Activated naive CD8-positive, alpha-beta T cell treated with anti-CD3 and anti-CD28 coated beads, Interleukin-2, amount 50 U/mL, for 24 hours (primary cell): ENCODE data around the gene NECAP2.
A peak's percentile ranks its signal among the peaks of the same experiment; 100 is the strongest.

Experiments
- ATAC-seq: fragments of 150-1000 bp; cut with Tn5 transposase; one replicate; pipeline ENCODE4 v1.10.0; 2021
- DNase-seq: peaks from one replicate; pipeline ENCODE4 v3.0.0; 2021
- H3K27ac Mint-ChIP-seq: one replicate; pipeline ENCODE4 v1.8.0; 2021; ENCODE audit warnings: mild to moderate bottlenecking, mixed read lengths
- H3K27me3 Mint-ChIP-seq: one replicate; pipeline ENCODE4 v1.8.0; 2021; ENCODE audit warnings: mixed read lengths
- H3K36me3 Mint-ChIP-seq: one replicate; pipeline ENCODE4 v1.8.0; 2021; ENCODE audit warnings: low read depth, mixed read lengths
- H3K4me1 Mint-ChIP-seq: one replicate; pipeline ENCODE4 v1.8.0; 2021; ENCODE audit warnings: mixed read lengths
- H3K4me3 Mint-ChIP-seq: one replicate; pipeline ENCODE4 v1.8.0; 2021; ENCODE audit warnings: mild to moderate bottlenecking, moderate library complexity, mixed read lengths
- H3K9me3 Mint-ChIP-seq: one replicate; pipeline ENCODE4 v1.8.0; 2021; ENCODE audit warnings: mixed read lengths

Gene NECAP2

GRCh38 chr1:16413191-16413590, 27.3 kb upstream of the NECAP2 start:
- Mint-ChIP-seq H3K27ac (no peak overlapping the region), H3K36me3 (no peaks in the 10 kb centered on the region), H3K4me1 (peaks cover 4% of the 10 kb centered on the region), H3K4me3 (no peak overlapping the region), H3K9me3 (no peaks in the 10 kb centered on the region), H3K27me3 (peaks cover 2% of the 10 kb centered on the region)
- no peak for ATAC-seq
- DNase-seq = no peak

- peaks cover 39% of the 10 kb centered on the region for H3K4me1 Mint-ChIP-seq
- peak overlapping the region; percentile 13 for H3K4me3 Mint-ChIP-seq
- ATAC-seq (peak; percentile 78), DNase-seq (peak; percentile 23)
- no peaks in the 10 kb centered on the region for H3K9me3 Mint-ChIP-seq
- H3K27me3 Mint-ChIP-seq = no peaks in the 10 kb centered on the region
- no peaks in the 10 kb centered on the region for H3K36me3 Mint-ChIP-seq
- peak overlapping the region; percentile 69 for H3K27ac Mint-ChIP-seq
Observed at GRCh38 chr1:16418823-16419425, 21.6 kb upstream of the NECAP2 start.

GRCh38 chr1:16420424-16421118, 20.0 kb upstream of the NECAP2 start:
- peak; percentile 68 for DNase-seq
- peak; percentile 93 for ATAC-seq
- Mint-ChIP-seq H3K27ac (peak overlapping the region; percentile 92), H3K4me1 (peaks cover 39% of the 10 kb centered on the region), H3K4me3 (peak overlapping the region; percentile 63), H3K9me3 (no peaks in the 10 kb centered on the region), H3K27me3 (no peaks in the 10 kb centered on the region), H3K36me3 (no peaks in the 10 kb centered on the region)

- Mint-ChIP-seq H3K9me3 (no peaks in the 10 kb centered on the region), H3K36me3 (no peaks in the 10 kb centered on the region), H3K4me3 (peak overlapping the region; percentile 63), H3K27me3 (no peaks in the 10 kb centered on the region), H3K27ac (peak overlapping the region; percentile 92), H3K4me1 (peaks cover 39% of the 10 kb centered on the region)
- DNase-seq (no peak), ATAC-seq (peak; percentile 6)
Observed at GRCh38 chr1:16421201-16421600, 19.3 kb upstream of the NECAP2 start.

GRCh38 chr1:16422041-16422440, 18.5 kb upstream of the NECAP2 start:
- Mint-ChIP-seq H3K36me3 (no peaks in the 10 kb centered on the region), H3K9me3 (no peaks in the 10 kb centered on the region), H3K27ac (no peak overlapping the region), H3K4me3 (no peak overlapping the region), H3K27me3 (no peaks in the 10 kb centered on the region), H3K4me1 (peaks cover 39% of the 10 kb centered on the region)
- ATAC-seq = no peak
- no peak for DNase-seq

- Mint-ChIP-seq H3K27me3 (no peaks in the 10 kb centered on the region), H3K27ac (no peak overlapping the region), H3K36me3 (no peaks in the 10 kb centered on the region), H3K4me3 (no peak overlapping the region), H3K4me1 (peaks cover 16% of the 10 kb centered on the region), H3K9me3 (no peaks in the 10 kb centered on the region)
- DNase-seq = no peak
- no peak for ATAC-seq
Observed at GRCh38 chr1:16425125-16426025, 15.1 kb upstream of the NECAP2 start.

- H3K4me1 Mint-ChIP-seq = peaks cover 5% of the 10 kb centered on the region
- ATAC-seq = no peak
- no peaks in the 10 kb centered on the region for H3K9me3 Mint-ChIP-seq
- H3K27me3 Mint-ChIP-seq = no peaks in the 10 kb centered on the region
- no peak overlapping the region for H3K4me3 Mint-ChIP-seq
- DNase-seq = no peak
- H3K27ac Mint-ChIP-seq = no peak overlapping the region
- no peaks in the 10 kb centered on the region for H3K36me3 Mint-ChIP-seq
Observed at GRCh38 chr1:16430606-16431005, 9.9 kb upstream of the NECAP2 start.

GRCh38 chr1:16433030-16433429, 7.5 kb upstream of the NECAP2 start:
- Mint-ChIP-seq H3K36me3 (no peaks in the 10 kb centered on the region), H3K27ac (no peak overlapping the region), H3K4me1 (peaks cover 10% of the 10 kb centered on the region), H3K27me3 (no peaks in the 10 kb centered on the region), H3K4me3 (no peak overlapping the region), H3K9me3 (no peaks in the 10 kb centered on the region)
- ATAC-seq = no peak
- no peak for DNase-seq

- no peak for ATAC-seq
- H3K9me3 Mint-ChIP-seq = no peaks in the 10 kb centered on the region
Observed at GRCh38 chr1:16434007-16434406, 6.5 kb upstream of the NECAP2 start.

GRCh38 chr1:16434501-16434900, 6.0 kb upstream of the NECAP2 start:
- H3K4me1 Mint-ChIP-seq = peaks cover 11% of the 10 kb centered on the region

More at GRCh38 chr1:16434007-16434406, 6.5 kb upstream of the NECAP2 start:
- Mint-ChIP-seq H3K4me1 (peaks cover 10% of the 10 kb centered on the region), H3K27ac (no peak overlapping the region), H3K36me3 (no peaks in the 10 kb centered on the region), H3K27me3 (no peaks in the 10 kb centered on the region), H3K4me3 (no peak overlapping the region)
- DNase-seq = no peak

GRCh38 chr1:16436946-16437474, 3.5 kb upstream of the NECAP2 start, which contains the start of gene SPATA21:
TSS of gene SPATA21 (minus strand) at chr1:16437424. CDS start at chr1:16431371, 6,053 bp downstream.
- Mint-ChIP-seq H3K4me1 (peaks cover 24% of the 10 kb centered on the region), H3K27ac (no peak within 1 kb of the TSS), H3K9me3 (no peaks in the 10 kb centered on the region), H3K27me3 (no peaks in the 10 kb centered on the region), H3K36me3 (no peaks in the 10 kb centered on the region), H3K4me3 (no peak within 1 kb of the TSS)
- ATAC-seq (peak; percentile 25), DNase-seq (no peak)

More at GRCh38 chr1:16434501-16434900, 6.0 kb upstream of the NECAP2 start:
- no peak for ATAC-seq
- H3K27ac Mint-ChIP-seq = no peak overlapping the region
- no peaks in the 10 kb centered on the region for H3K36me3 Mint-ChIP-seq
- no peaks in the 10 kb centered on the region for H3K27me3 Mint-ChIP-seq
- no peak overlapping the region for H3K4me3 Mint-ChIP-seq
- DNase-seq = no peak
- H3K9me3 Mint-ChIP-seq = no peaks in the 10 kb centered on the region

GRCh38 chr1:16438516-16438915, 2.0 kb upstream of the NECAP2 start:
- no peak overlapping the region for H3K27ac Mint-ChIP-seq
- no peaks in the 10 kb centered on the region for H3K27me3 Mint-ChIP-seq
- H3K36me3 Mint-ChIP-seq = peaks cover 2% of the 10 kb centered on the region
- peaks cover 39% of the 10 kb centered on the region for H3K4me1 Mint-ChIP-seq
- no peak overlapping the region for H3K4me3 Mint-ChIP-seq
- H3K9me3 Mint-ChIP-seq = no peaks in the 10 kb centered on the region
- ATAC-seq = no peak
- no peak for DNase-seq

- Mint-ChIP-seq H3K27ac (no peak overlapping the region), H3K4me1 (peaks cover 41% of the 10 kb centered on the region), H3K4me3 (no peak overlapping the region), H3K27me3 (no peaks in the 10 kb centered on the region), H3K9me3 (no peaks in the 10 kb centered on the region), H3K36me3 (peaks cover 2% of the 10 kb centered on the region)
- no peak for DNase-seq
- no peak for ATAC-seq
Observed at GRCh38 chr1:16438924-16439323, 1.6 kb upstream of the NECAP2 start.

- H3K9me3 Mint-ChIP-seq = no peaks in the 10 kb centered on the region
- peak overlapping the region; percentile 89 for H3K4me3 Mint-ChIP-seq
- H3K27ac Mint-ChIP-seq = peak overlapping the region; percentile 85
- ATAC-seq (peak; percentile 35), DNase-seq (no peak)
- peaks cover 43% of the 10 kb centered on the region for H3K4me1 Mint-ChIP-seq
- H3K36me3 Mint-ChIP-seq = peaks cover 6% of the 10 kb centered on the region
- no peaks in the 10 kb centered on the region for H3K27me3 Mint-ChIP-seq
Observed at GRCh38 chr1:16440131-16440469, 424 bp upstream of the NECAP2 start.
